Breast epithelium (tissue), 4 donors: Measurements from ENCODE around the gene PLAAT4. TPM values are rescaled to one million over a fixed set of nuclear protein-coding genes. Genes with fewer than 3 reads are reported as not detected.

Experiments used
- DNase-seq, 2 donors: peaks; one replicate each; pipeline ENCODE4 v3.0.0-alpha.2; 2019; ENCODE audit warnings: low spot score in 2 of 2
- H3K27ac ChIP-seq, 2 donors: fragments of 200-600 bp; sonication (generic) in 1 of 2; one replicate each; pipeline ENCODE4 v1.5.1; 2016 to 2019; ENCODE audit warnings: mild to moderate bottlenecking in 1 of 2
- H3K27me3 ChIP-seq, 2 donors: fragments of 200-600 bp; sonication (generic) in 1 of 2; one replicate each; pipeline versions ENCODE4 v1.5.1 to v1.6.0; 2017 to 2019; ENCODE audit warnings: control low read depth in 1 of 2, mild to moderate bottlenecking in 1 of 2
- H3K36me3 ChIP-seq: fragments of 200-600 bp; one replicate; pipeline ENCODE4 v1.5.1; 2019
- H3K4me1 ChIP-seq, 2 donors: fragments of 200-600 bp; sonication (generic); one replicate each; pipeline ENCODE4 v1.5.1; 2016 to 2019; ENCODE audit warnings: control low read depth in 1 of 2
- H3K4me3 ChIP-seq, 3 donors: fragments of 200-600 bp; sonication (generic); 1 replicate in 2 of 3; 2 replicates in 1 of 3; pipeline ENCODE4 v1.5.1; 2016 to 2019; ENCODE audit warnings: mild to moderate bottlenecking in 3 of 3, moderate library complexity in 2 of 3
- H3K9me3 ChIP-seq, 2 donors: fragments of 200-600 bp; sonication (generic) in 1 of 2; one replicate each; pipeline ENCODE4 v1.5.1; 2016 to 2019; ENCODE audit warnings: control low read depth in 1 of 2
- POLR2A ChIP-seq: fragments of 450-650 bp; IDR thresholded peaks from one replicate; pipeline ENCODE4 v1.6.1; 2016; ENCODE audit warnings: antibody characterized with exemption, mild to moderate bottlenecking, moderate library complexity
- POLR2AphosphoS5 ChIP-seq, 3 donors: sonication (generic); formaldehyde crosslinking; IDR thresholded peaks; one replicate each; pipeline ENCODE4 v1.6.1; 2017; ENCODE audit warnings: antibody characterized with exemption in 3 of 3
- intact Hi-C: fragments of 100-400 bp; cut with DNase I; formaldehyde crosslinking; loops from one replicate; pipeline ENCODE4 v1.15.1; 2023; ENCODE audit warnings: low total_unique reads
- total RNA-seq, 3 donors: library from RNA; depleted of rRNA; stranded (reverse); fragments of >200 nt; gene quantifications; one replicate each; pipeline ENCODE4 v1.1.0, GENCODE V29; 2016
- TF ChIP-seq, protein P1 (sequence below), 3 donors: fragments of 450-650 bp; IDR thresholded peaks; one replicate each; pipeline ENCODE4 v1.5.1; 2016 to 2017; ENCODE audit warnings: antibody characterized with exemption in 3 of 3, mild to moderate bottlenecking in 3 of 3, moderate library complexity in 3 of 3

Gene PLAAT4
- total RNA-seq, 3 donors from 2014 or later = 13.9 to 100.0 (median 95.3) TPM

DNA sequence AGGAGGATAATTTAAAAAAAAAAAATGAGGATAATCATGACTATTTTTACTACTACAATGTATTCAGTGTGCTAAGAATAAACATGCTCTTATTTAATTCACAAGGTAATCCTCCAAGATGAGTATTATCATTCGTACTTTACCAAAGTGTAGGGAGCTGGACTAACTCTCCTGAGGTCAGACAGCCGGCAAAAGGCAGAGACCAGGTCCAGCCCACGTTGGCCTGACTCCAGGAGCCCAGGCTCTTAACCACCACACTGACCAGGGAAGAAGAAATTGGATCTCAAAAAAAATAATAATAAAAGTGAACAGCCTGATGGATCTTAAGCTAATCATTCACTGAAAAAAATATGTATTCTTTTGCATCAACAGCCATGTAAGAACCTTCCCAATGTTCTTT lies 52.4 kb downstream of the PLAAT4 start:
- no peaks in the 10 kb centered on the region for H3K4me1 ChIP-seq
- H3K4me3 ChIP-seq = no peak overlapping the region
- H3K27ac ChIP-seq = no peak overlapping the region
- no peaks in the 10 kb centered on the region for H3K36me3 ChIP-seq
- intact Hi-C loops = loop anchor here (5.0 kb wide), 1 partner anchor 678 kb away; no protein-coding TSS in a partner anchor
- DNase-seq = peak in 1 of 2 donors; percentile 15
- no peaks in the 10 kb centered on the region for H3K27me3 ChIP-seq
- no peaks in the 10 kb centered on the region for H3K9me3 ChIP-seq
- TF ChIP-seq, protein P1, sequence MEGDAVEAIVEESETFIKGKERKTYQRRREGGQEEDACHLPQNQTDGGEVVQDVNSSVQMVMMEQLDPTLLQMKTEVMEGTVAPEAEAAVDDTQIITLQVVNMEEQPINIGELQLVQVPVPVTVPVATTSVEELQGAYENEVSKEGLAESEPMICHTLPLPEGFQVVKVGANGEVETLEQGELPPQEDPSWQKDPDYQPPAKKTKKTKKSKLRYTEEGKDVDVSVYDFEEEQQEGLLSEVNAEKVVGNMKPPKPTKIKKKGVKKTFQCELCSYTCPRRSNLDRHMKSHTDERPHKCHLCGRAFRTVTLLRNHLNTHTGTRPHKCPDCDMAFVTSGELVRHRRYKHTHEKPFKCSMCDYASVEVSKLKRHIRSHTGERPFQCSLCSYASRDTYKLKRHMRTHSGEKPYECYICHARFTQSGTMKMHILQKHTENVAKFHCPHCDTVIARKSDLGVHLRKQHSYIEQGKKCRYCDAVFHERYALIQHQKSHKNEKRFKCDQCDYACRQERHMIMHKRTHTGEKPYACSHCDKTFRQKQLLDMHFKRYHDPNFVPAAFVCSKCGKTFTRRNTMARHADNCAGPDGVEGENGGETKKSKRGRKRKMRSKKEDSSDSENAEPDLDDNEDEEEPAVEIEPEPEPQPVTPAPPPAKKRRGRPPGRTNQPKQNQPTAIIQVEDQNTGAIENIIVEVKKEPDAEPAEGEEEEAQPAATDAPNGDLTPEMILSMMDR (IDR thresholded peaks at IDR 0.05) = no peak
- TF ChIP-seq POLR2A (no peak), POLR2AphosphoS5 (IDR thresholded peaks at IDR 0.05) (no peak)

GRCh38 chr11:63590024-63590788 lies 53.6 kb downstream of the PLAAT4 start:
- Histone ChIP-seq H3K4me3 (no peak overlapping the region), H3K9me3 (no peaks in the 10 kb centered on the region), H3K27ac (no peak overlapping the region), H3K36me3 (no peaks in the 10 kb centered on the region), H3K4me1 (no peaks in the 10 kb centered on the region), H3K27me3 (no peaks in the 10 kb centered on the region)
- TF ChIP-seq, protein P1 (IDR thresholded peaks at IDR 0.05) = no peak
- TF ChIP-seq POLR2A = no peak
- no peak for TF ChIP-seq POLR2AphosphoS5 (IDR thresholded peaks at IDR 0.05)
- intact Hi-C loops = no loop called here
- peak in 1 of 2 donors; percentile 15 for DNase-seq

DNA sequence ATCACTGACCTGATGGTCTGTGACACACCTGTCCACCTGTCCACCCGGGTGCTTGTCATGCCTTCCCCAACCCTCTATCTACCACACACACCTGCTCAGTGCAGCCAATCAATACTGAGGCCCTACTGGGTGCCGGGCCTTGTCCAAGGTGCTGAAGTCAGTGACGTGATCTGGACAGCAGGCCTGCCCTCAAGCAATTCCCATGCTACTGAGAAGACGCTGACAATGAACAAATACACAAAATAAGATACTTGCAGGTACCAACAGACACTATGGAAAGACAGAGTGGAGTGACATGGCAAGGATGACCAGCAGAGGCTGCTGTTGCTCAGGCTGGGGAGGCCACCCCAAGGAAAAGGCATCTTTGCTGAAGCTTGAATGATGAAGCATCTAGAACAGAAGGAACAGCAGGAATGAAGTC lies 56.4 kb downstream of the PLAAT4 start:
- H3K4me1 ChIP-seq = no peaks in the 10 kb centered on the region
- H3K27me3 ChIP-seq = no peaks in the 10 kb centered on the region
- intact Hi-C loops = no loop called here
- H3K27ac ChIP-seq = no peak overlapping the region
- peak in 1 of 2 donors; percentile 18 for DNase-seq
- H3K36me3 ChIP-seq = no peaks in the 10 kb centered on the region
- TF ChIP-seq POLR2A (no peak), POLR2AphosphoS5 (IDR thresholded peaks at IDR 0.05) (no peak)
- TF ChIP-seq, protein P1 (IDR thresholded peaks at IDR 0.05) = peak in 2 of 3 donors; percentile 47 to 60
- H3K9me3 ChIP-seq = no peaks in the 10 kb centered on the region
- no peak overlapping the region for H3K4me3 ChIP-seq

GRCh38 chr11:63595296-63595695 lies 58.7 kb downstream of the PLAAT4 start:
- no peaks in the 10 kb centered on the region for H3K36me3 ChIP-seq
- no peaks in the 10 kb centered on the region for H3K4me1 ChIP-seq
- H3K27ac ChIP-seq = no peak overlapping the region

More at GRCh38 chr11:63595296-63595695, 58.7 kb downstream of the PLAAT4 start:
- TF ChIP-seq POLR2A = no peak
- TF ChIP-seq, protein P1 (IDR thresholded peaks at IDR 0.05) = no peak
- TF ChIP-seq POLR2AphosphoS5 (IDR thresholded peaks at IDR 0.05) = no peak
- intact Hi-C loops = no loop called here
- H3K4me3 ChIP-seq = no peak overlapping the region
- no peaks in the 10 kb centered on the region for H3K27me3 ChIP-seq
- no peaks in the 10 kb centered on the region for H3K9me3 ChIP-seq
- DNase-seq = peak in 1 of 2 donors; percentile 14

Other genes with a start within 250 kb of the PLAAT4 start
- not detected for gene SLC22A9, start 167.0 kb upstream of the PLAAT4 start, total RNA-seq
- 10 to 100 TPM in 2 of 3 donors, 1 to 10 TPM in 1; 9.8 to 61.9 (median 11.9) TPM for gene PLAAT5, start 45.6 kb upstream of the PLAAT4 start, total RNA-seq
- 10 to 100 TPM in 2 of 3 donors, 1 to 10 TPM in 1; 6.6 to 82.6 (median 11.9) TPM for gene LGALS12, start 30.7 kb upstream of the PLAAT4 start, total RNA-seq
- 1 to 10 TPM; 1.1 to 2.6 (median 2.0) TPM for gene PLAAT2, start 26.6 kb downstream of the PLAAT4 start, total RNA-seq
- 100 to 1,000 TPM; 128 to 527 (median 204) TPM for gene PLAAT3, start 77.6 kb downstream of the PLAAT4 start, total RNA-seq
- gene ATL3, start 134.6 kb downstream of the PLAAT4 start, total RNA-seq = 100 to 1,000 TPM in 1 of 3 donors, 10 to 100 TPM in 2; 75.2 to 165 (median 77.3) TPM
- gene RTN3, start 144.7 kb downstream of the PLAAT4 start, total RNA-seq = 100 to 1,000 TPM; 115 to 199 (median 162) TPM
- 10 to 100 TPM in 1 of 3 donors, 1 to 10 TPM in 2; 8.8 to 12.5 (median 9.7) TPM for gene ZFTA, start 232.0 kb downstream of the PLAAT4 start, total RNA-seq